GM10266 (cell line): Measurements from ENCODE around the gene ARIH1.

Experiments
- DNase-seq: peaks from one replicate; pipeline ENCODE4 v3.0.0; 2012; ENCODE audit errors: extremely low spot score
- CTCF ChIP-seq: IDR thresholded peaks from 2 replicates; pipeline ENCODE4 v1.5.1; 2012; ENCODE audit warnings: mild to moderate bottlenecking, low read depth; ENCODE audit not compliant: control insufficient read depth, insufficient read depth; ENCODE audit errors: missing control alignments

Gene ARIH1

GRCh38 chr15:72562386-72562785, 88.3 kb downstream of the ARIH1 start:
- no peak for TF ChIP-seq CTCF
- no peak for DNase-seq

GRCh38 chr15:72562878-72563277, 88.7 kb downstream of the ARIH1 start:
- DNase-seq, result no peak
- TF ChIP-seq CTCF, result no peak

DNA sequence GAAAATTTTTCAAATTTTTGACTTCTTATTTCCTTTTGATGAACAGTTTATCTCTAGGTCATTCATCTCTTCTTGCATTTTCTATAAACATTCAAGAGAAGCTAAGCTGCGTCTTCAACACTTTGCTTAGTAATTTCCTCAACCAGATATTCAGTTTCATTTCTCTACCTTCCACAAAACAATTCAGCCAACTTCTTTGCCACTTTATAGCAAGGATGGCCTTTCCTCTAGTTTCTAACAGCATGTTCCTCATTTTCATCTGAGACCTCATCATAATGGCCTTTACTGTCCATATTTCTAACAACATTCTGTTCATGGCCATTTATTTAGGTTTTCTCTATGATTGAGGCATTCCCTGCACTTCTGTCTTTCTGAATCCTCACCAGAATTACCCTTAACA, 90.0 kb downstream of the ARIH1 start:
- TF ChIP-seq CTCF, result no peak
- no peak for DNase-seq

- TF ChIP-seq CTCF, result no peak
- DNase-seq, result no peak
Observed at GRCh38 chr15:72566973-72567372, 92.8 kb downstream of the ARIH1 start.

- no peak for DNase-seq
- TF ChIP-seq CTCF, result no peak
Observed at GRCh38 chr15:72570059-72570458, 95.9 kb downstream of the ARIH1 start.

DNA sequence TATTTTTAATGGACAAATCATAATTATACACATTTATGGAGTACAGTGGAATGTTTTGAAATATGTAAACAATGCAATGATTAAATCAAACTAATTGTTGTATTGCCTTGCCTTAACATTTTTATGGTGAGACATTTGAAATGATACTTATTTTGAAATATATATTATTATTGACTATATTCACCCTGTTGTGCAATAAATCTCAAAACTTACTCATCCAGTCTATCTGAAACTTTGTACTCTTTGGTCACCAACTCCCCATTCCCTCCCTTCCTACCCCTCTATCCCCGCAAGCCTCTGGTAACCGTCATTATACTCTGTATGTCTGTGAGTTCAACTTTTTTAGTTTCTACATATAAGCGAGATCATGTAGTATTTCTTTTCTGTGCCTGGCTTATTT, 105.7 kb downstream of the ARIH1 start:
- DNase-seq, result no peak
- TF ChIP-seq CTCF, result no peak

- TF ChIP-seq CTCF, result no peak
- no peak for DNase-seq
Observed at GRCh38 chr15:72584006-72584405, 109.9 kb downstream of the ARIH1 start.
